SK-N-SH treated with all-trans-retinoic acid at 6 μM for 48 hours (cell line): ENCODE data around the gene TTC39C.

Experiments
- ATAC-seq: fragments of 200-7000 bp; cut with Tn5 transposase; 3 replicates; pipeline ENCODE4 v1.9.1; 2020; ENCODE audit warnings: mild to moderate bottlenecking, moderate library complexity
- ARNTL ChIP-seq: fragments of 450-650 bp; formaldehyde crosslinking; IDR thresholded peaks from 2 replicates; pipeline ENCODE4 v1.5.0; 2020; ENCODE audit warnings: low read depth, mild to moderate bottlenecking, moderate library complexity, borderline replicate concordance
- BACH2 ChIP-seq: fragments of 250-450 bp; sonication (Bioruptor Pico); IDR thresholded peaks from 2 replicates; pipeline ENCODE4 v1.9.0; 2021; ENCODE audit warnings: mild to moderate bottlenecking, borderline replicate concordance
- CSDC2 ChIP-seq: fragments of 250-450 bp; sonication (Bioruptor Pico); IDR thresholded peaks from 2 replicates; pipeline ENCODE4 v1.5.0; 2020; ENCODE audit warnings: mild to moderate bottlenecking, moderate library complexity
- ESRRG ChIP-seq: fragments of 250-450 bp; sonication (Bioruptor Pico); IDR thresholded peaks from 2 replicates; pipeline ENCODE4 v1.6.1; 2021; ENCODE audit warnings: mild to moderate bottlenecking
- GLIS3 ChIP-seq: fragments of 250-450 bp; sonication (Bioruptor Pico); IDR thresholded peaks from 2 replicates; pipeline ENCODE4 v1.5.0; 2020; ENCODE audit warnings: mild to moderate bottlenecking, moderate library complexity
- ISL1 ChIP-seq: fragments of 250-450 bp; sonication (Bioruptor Pico); IDR thresholded peaks from 2 replicates; pipeline ENCODE4 v2.1.2; 2022; ENCODE audit warnings: mild to moderate bottlenecking, moderate library complexity
- OSR1 ChIP-seq: fragments of 250-450 bp; sonication (Bioruptor Pico); IDR thresholded peaks from 2 replicates; pipeline ENCODE4 v1.8.0; 2022; ENCODE audit warnings: moderate library complexity, mild to moderate bottlenecking, inconsistent platforms
- PPARA ChIP-seq: fragments of 250-450 bp; sonication (Bioruptor Pico); IDR thresholded peaks from 2 replicates; pipeline ENCODE4 v1.5.0; 2020; ENCODE audit warnings: mild to moderate bottlenecking, borderline replicate concordance
- RARB ChIP-seq: fragments of 250-450 bp; sonication (Bioruptor Pico); IDR thresholded peaks from 2 replicates; pipeline ENCODE4 v1.8.0; 2021; ENCODE audit warnings: mild to moderate bottlenecking, moderate library complexity
- SNAI2 ChIP-seq: fragments of 250-450 bp; sonication (Bioruptor Pico); IDR thresholded peaks from 2 replicates; pipeline ENCODE4 v1.5.0; 2020; ENCODE audit warnings: mild to moderate bottlenecking, moderate library complexity
- TCF4 ChIP-seq: fragments of 250-450 bp; sonication (Bioruptor Pico); IDR thresholded peaks from 2 replicates; pipeline ENCODE4 v1.8.0; 2021; ENCODE audit warnings: mild to moderate bottlenecking, moderate library complexity, borderline replicate concordance
- TOX ChIP-seq: fragments of 250-450 bp; sonication (Bioruptor Pico); IDR thresholded peaks from 2 replicates; pipeline ENCODE4 v1.8.0; 2021; ENCODE audit warnings: mild to moderate bottlenecking, moderate library complexity, borderline replicate concordance
- ZC3H10 ChIP-seq: fragments of 250-450 bp; sonication (Bioruptor Pico); IDR thresholded peaks from 2 replicates; pipeline ENCODE4 v1.5.1; 2021; ENCODE audit warnings: mild to moderate bottlenecking, moderate library complexity
- ZFP3 ChIP-seq: fragments of 250-450 bp; sonication (Bioruptor Pico); IDR thresholded peaks from 2 replicates; pipeline ENCODE4 v1.5.0; 2020; ENCODE audit warnings: mild to moderate bottlenecking, moderate library complexity
- ZFP30 ChIP-seq: fragments of 450-650 bp; formaldehyde crosslinking; IDR thresholded peaks from 2 replicates; pipeline ENCODE4 v1.5.0; 2022; ENCODE audit warnings: mild to moderate bottlenecking, moderate library complexity
- ZNF565 ChIP-seq: fragments of 450-650 bp; formaldehyde crosslinking; conservative IDR thresholded peaks from 2 replicates; pipeline ENCODE4 v1.5.0; 2020; ENCODE audit warnings: low read depth, mild to moderate bottlenecking, moderate library complexity
- ZNF70 ChIP-seq: fragments of 450-650 bp; formaldehyde crosslinking; IDR thresholded peaks from 2 replicates; pipeline ENCODE4 v1.5.0; 2020; ENCODE audit warnings: mild to moderate bottlenecking, moderate library complexity
- ZNF8 ChIP-seq: fragments of 450-650 bp; formaldehyde crosslinking; IDR thresholded peaks from 2 replicates; pipeline ENCODE4 v1.5.0; 2020; ENCODE audit warnings: mild to moderate bottlenecking, moderate library complexity
- TF ChIP-seq, protein P1 (sequence below): fragments of 250-450 bp; sonication (Bioruptor Pico); IDR thresholded peaks from 2 replicates; pipeline ENCODE4 v1.8.0; 2020; ENCODE audit warnings: mild to moderate bottlenecking, moderate library complexity, borderline replicate concordance
- TF ChIP-seq, protein P2 (sequence below): fragments of 250-450 bp; sonication (Bioruptor Pico); IDR thresholded peaks from 2 replicates; pipeline ENCODE4 v1.8.0; 2021; ENCODE audit warnings: low read depth, mild to moderate bottlenecking, moderate library complexity, borderline replicate concordance
- TF ChIP-seq, protein P3 (sequence below): fragments of 250-450 bp; sonication (Bioruptor Pico); IDR thresholded peaks from 2 replicates; pipeline ENCODE4 v1.5.1; 2020; ENCODE audit warnings: low read depth, mild to moderate bottlenecking, moderate library complexity
- TF ChIP-seq, protein P4 (sequence below): fragments of 250-450 bp; sonication (Bioruptor Pico); IDR thresholded peaks from 2 replicates; pipeline ENCODE4 v1.5.0; 2020; ENCODE audit warnings: mild to moderate bottlenecking, moderate library complexity
- TF ChIP-seq, protein P5 (sequence below): fragments of 250-450 bp; sonication (Bioruptor Pico); IDR thresholded peaks from 2 replicates; pipeline ENCODE4 v1.5.1; 2021; ENCODE audit warnings: mild to moderate bottlenecking, moderate library complexity

The TTC39C gene

DNA sequence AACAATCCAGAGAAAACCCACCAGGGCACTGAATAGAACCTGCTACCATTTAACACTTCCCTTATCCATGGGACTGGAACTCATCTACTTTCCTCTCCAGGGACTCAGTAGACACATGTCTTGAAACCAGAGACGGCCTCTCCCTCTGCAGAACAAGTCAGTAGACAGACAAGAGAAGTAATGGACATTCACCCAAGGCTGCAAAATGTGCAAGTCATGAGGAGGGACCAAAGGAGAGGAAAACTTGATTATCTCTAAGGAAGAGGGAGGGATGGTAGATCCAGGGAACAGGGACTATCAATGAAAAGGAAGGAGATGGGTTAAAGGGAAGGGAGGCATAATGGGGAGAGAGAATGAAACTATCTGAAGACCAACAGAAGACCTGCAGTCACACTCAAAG, 5.3 kb upstream of the TTC39C start:
- no peak for ATAC-seq
- no peak for TF ChIP-seq PPARA (CRISPR knock-in tag)
- TF ChIP-seq, protein P1, sequence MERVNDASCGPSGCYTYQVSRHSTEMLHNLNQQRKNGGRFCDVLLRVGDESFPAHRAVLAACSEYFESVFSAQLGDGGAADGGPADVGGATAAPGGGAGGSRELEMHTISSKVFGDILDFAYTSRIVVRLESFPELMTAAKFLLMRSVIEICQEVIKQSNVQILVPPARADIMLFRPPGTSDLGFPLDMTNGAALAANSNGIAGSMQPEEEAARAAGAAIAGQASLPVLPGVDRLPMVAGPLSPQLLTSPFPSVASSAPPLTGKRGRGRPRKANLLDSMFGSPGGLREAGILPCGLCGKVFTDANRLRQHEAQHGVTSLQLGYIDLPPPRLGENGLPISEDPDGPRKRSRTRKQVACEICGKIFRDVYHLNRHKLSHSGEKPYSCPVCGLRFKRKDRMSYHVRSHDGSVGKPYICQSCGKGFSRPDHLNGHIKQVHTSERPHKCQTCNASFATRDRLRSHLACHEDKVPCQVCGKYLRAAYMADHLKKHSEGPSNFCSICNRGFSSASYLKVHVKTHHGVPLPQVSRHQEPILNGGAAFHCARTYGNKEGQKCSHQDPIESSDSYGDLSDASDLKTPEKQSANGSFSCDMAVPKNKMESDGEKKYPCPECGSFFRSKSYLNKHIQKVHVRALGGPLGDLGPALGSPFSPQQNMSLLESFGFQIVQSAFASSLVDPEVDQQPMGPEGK (CRISPR knock-in tag), result no peak
- TF ChIP-seq ZNF8 (CRISPR knock-in tag), result no peak
- TF ChIP-seq OSR1, result no peak
- no peak for TF ChIP-seq ZNF70
- no peak for TF ChIP-seq ZC3H10 (CRISPR knock-in tag)
- TF ChIP-seq TCF4 (CRISPR knock-in tag), result no peak
- TF ChIP-seq, protein P2, sequence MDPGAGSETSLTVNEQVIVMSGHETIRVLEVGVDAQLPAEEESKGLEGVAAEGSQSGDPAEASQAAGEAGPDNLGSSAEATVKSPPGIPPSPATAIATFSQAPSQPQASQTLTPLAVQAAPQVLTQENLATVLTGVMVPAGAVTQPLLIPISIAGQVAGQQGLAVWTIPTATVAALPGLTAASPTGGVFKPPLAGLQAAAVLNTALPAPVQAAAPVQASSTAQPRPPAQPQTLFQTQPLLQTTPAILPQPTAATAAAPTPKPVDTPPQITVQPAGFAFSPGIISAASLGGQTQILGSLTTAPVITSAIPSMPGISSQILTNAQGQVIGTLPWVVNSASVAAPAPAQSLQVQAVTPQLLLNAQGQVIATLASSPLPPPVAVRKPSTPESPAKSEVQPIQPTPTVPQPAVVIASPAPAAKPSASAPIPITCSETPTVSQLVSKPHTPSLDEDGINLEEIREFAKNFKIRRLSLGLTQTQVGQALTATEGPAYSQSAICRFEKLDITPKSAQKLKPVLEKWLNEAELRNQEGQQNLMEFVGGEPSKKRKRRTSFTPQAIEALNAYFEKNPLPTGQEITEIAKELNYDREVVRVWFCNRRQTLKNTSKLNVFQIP, result no peak
- TF ChIP-seq ZFP3 (CRISPR knock-in tag), result no peak
- TF ChIP-seq ZNF565 (CRISPR knock-in tag), result no peak
- TF ChIP-seq ESRRG (CRISPR knock-in tag), result no peak
- no peak for TF ChIP-seq RARB
- no peak for TF ChIP-seq ZFP30 (CRISPR knock-in tag)
- TF ChIP-seq GLIS3 (CRISPR knock-in tag), result no peak
- TF ChIP-seq, protein P3, sequence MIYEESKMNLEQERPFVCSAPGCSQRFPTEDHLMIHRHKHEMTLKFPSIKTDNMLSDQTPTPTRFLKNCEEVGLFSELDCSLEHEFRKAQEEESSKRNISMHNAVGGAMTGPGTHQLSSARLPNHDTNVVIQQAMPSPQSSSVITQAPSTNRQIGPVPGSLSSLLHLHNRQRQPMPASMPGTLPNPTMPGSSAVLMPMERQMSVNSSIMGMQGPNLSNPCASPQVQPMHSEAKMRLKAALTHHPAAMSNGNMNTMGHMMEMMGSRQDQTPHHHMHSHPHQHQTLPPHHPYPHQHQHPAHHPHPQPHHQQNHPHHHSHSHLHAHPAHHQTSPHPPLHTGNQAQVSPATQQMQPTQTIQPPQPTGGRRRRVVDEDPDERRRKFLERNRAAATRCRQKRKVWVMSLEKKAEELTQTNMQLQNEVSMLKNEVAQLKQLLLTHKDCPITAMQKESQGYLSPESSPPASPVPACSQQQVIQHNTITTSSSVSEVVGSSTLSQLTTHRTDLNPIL (CRISPR knock-in tag), result no peak
- no peak for TF ChIP-seq CSDC2
- no peak for TF ChIP-seq ISL1

DNA sequence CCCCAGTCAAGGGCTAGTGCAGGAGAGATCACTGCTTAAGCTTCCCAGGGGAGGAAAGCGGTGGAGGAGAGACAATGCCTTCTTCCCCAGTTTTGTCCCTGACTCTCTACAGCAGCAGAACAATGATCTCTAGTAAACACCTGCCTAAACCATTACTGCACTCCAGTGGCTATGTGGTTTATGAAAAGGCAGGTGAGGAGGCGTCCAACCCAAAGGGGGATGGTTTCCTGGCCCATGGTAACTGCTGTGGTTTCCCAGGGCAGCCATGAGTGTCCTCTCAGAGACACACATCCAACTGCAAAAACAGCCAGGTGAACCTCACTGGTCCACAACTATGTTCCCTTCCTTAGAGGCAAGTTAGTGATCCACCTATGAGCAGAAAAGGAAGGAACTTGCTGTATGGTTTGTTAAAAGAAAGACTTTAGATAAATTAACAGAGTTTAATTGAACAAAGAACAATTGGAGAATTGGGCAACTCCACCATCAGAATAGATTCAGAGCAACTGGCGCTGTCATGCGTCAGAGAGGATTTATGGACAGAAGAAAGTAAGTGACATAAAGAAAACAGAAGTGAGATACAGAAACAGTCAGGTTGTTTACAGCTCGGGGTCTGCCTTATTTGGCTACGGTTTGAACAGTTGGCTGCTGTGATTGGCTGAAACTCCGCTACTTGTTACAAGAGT, 4.8 kb upstream of the TTC39C start:
- no peak for TF ChIP-seq ZFP3 (CRISPR knock-in tag)
- TF ChIP-seq, protein P3 (CRISPR knock-in tag), result no peak
- no peak for TF ChIP-seq BACH2
- no peak for TF ChIP-seq ZNF70
- no peak for TF ChIP-seq RARB
- no peak for TF ChIP-seq TOX (CRISPR knock-in tag)
- TF ChIP-seq, protein P2, result no peak
- TF ChIP-seq, protein P4, sequence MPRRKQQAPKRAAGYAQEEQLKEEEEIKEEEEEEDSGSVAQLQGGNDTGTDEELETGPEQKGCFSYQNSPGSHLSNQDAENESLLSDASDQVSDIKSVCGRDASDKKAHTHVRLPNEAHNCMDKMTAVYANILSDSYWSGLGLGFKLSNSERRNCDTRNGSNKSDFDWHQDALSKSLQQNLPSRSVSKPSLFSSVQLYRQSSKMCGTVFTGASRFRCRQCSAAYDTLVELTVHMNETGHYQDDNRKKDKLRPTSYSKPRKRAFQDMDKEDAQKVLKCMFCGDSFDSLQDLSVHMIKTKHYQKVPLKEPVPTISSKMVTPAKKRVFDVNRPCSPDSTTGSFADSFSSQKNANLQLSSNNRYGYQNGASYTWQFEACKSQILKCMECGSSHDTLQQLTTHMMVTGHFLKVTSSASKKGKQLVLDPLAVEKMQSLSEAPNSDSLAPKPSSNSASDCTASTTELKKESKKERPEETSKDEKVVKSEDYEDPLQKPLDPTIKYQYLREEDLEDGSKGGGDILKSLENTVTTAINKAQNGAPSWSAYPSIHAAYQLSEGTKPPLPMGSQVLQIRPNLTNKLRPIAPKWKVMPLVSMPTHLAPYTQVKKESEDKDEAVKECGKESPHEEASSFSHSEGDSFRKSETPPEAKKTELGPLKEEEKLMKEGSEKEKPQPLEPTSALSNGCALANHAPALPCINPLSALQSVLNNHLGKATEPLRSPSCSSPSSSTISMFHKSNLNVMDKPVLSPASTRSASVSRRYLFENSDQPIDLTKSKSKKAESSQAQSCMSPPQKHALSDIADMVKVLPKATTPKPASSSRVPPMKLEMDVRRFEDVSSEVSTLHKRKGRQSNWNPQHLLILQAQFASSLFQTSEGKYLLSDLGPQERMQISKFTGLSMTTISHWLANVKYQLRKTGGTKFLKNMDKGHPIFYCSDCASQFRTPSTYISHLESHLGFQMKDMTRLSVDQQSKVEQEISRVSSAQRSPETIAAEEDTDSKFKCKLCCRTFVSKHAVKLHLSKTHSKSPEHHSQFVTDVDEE (CRISPR knock-in tag), result no peak
- no peak for TF ChIP-seq ARNTL (CRISPR knock-in tag)
- TF ChIP-seq, protein P5, sequence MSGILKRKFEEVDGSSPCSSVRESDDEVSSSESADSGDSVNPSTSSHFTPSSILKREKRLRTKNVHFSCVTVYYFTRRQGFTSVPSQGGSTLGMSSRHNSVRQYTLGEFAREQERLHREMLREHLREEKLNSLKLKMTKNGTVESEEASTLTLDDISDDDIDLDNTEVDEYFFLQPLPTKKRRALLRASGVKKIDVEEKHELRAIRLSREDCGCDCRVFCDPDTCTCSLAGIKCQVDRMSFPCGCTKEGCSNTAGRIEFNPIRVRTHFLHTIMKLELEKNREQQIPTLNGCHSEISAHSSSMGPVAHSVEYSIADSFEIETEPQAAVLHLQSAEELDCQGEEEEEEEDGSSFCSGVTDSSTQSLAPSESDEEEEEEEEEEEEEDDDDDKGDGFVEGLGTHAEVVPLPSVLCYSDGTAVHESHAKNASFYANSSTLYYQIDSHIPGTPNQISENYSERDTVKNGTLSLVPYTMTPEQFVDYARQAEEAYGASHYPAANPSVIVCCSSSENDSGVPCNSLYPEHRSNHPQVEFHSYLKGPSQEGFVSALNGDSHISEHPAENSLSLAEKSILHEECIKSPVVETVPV (CRISPR knock-in tag), result no peak
- no peak for TF ChIP-seq PPARA (CRISPR knock-in tag)
- TF ChIP-seq CSDC2, result no peak
- TF ChIP-seq ZNF8 (CRISPR knock-in tag), result no peak
- TF ChIP-seq ZNF565 (CRISPR knock-in tag), result no peak
- no peak for TF ChIP-seq SNAI2
- no peak for TF ChIP-seq OSR1
- TF ChIP-seq, protein P1 (CRISPR knock-in tag), result no peak
- no peak for TF ChIP-seq ZC3H10 (CRISPR knock-in tag)
- TF ChIP-seq TCF4 (CRISPR knock-in tag), result no peak
- TF ChIP-seq ISL1, result no peak
- no peak for ATAC-seq
